HepG2 (cell line): ENCODE results near the gene YKT6. TPM values are rescaled to one million over a fixed set of nuclear protein-coding genes. Genes with fewer than 3 reads are reported as not detected.

ENCODE experiments used
- ATF2 ChIP-seq: sonication (generic); formaldehyde crosslinking; IDR thresholded peaks from 2 replicates; pipeline ENCODE4 v1.4.0; 2020; ENCODE audit warnings: missing genetic modification reagents
- ELF1 ChIP-seq: sonication (generic); formaldehyde crosslinking; IDR thresholded peaks from 2 replicates; pipeline ENCODE4 v1.4.0; 2020; ENCODE audit warnings: missing genetic modification reagents
- ETV5 ChIP-seq: IDR thresholded peaks from 2 replicates; pipeline ENCODE4 v1.6.1; 2018; ENCODE audit warnings: missing biosample characterization, missing genetic modification reagents, inconsistent platforms, borderline replicate concordance
- HCFC1 ChIP-seq: fragments of 150-350 bp; IDR thresholded peaks from 2 replicates; pipeline ENCODE4 v1.6.1; 2014; ENCODE audit warnings: low read depth, low read length
- HNRNPL ChIP-seq: fragments of 200-400 bp; formaldehyde crosslinking; IDR thresholded peaks from 2 replicates; pipeline ENCODE4 v1.6.1; 2017; ENCODE audit warnings: mild to moderate bottlenecking, low read depth, low read length
- KDM4B ChIP-seq: sonication (generic); formaldehyde crosslinking; IDR thresholded peaks from 2 replicates; pipeline ENCODE4 v1.4.0; 2020; ENCODE audit warnings: missing genetic modification reagents
- MAX ChIP-seq: IDR thresholded peaks from 2 replicates; pipeline ENCODE4 v1.6.1; 2012; ENCODE audit warnings: inconsistent platforms
- NFKB2 ChIP-seq: sonication (generic); formaldehyde crosslinking; IDR thresholded peaks from 2 replicates; pipeline ENCODE4 v1.4.0; 2020; ENCODE audit warnings: missing genetic modification reagents, borderline replicate concordance
- POGZ ChIP-seq: sonication (generic); formaldehyde crosslinking; IDR thresholded peaks from 2 replicates; pipeline ENCODE4 v1.4.0; 2020; ENCODE audit warnings: mild to moderate bottlenecking, missing genetic modification reagents
- RBFOX2 ChIP-seq: fragments of 200-400 bp; formaldehyde crosslinking; IDR thresholded peaks from 2 replicates; pipeline ENCODE4 v1.6.1; 2017; ENCODE audit warnings: low read depth, mild to moderate bottlenecking, low read length
- RBM39 ChIP-seq: fragments of 200-400 bp; formaldehyde crosslinking; IDR thresholded peaks from one replicate; pipeline ENCODE4 v1.6.1; 2018; ENCODE audit warnings: antibody characterized with exemption, mild to moderate bottlenecking, low read depth, low read length; ENCODE audit not compliant: poor library complexity, severe bottlenecking
- REXO4 ChIP-seq: sonication (generic); formaldehyde crosslinking; IDR thresholded peaks from 2 replicates; pipeline ENCODE4 v1.8.0; 2022; ENCODE audit warnings: missing genetic modification reagents, mild to moderate bottlenecking, borderline replicate concordance
- RFX5 ChIP-seq: IDR thresholded peaks from 2 replicates; pipeline ENCODE4 v1.6.1; 2011; ENCODE audit warnings: low read depth, low read length, improper control_type of control experiment
- RXRA ChIP-seq: sonication (generic); formaldehyde crosslinking; IDR thresholded peaks from 2 replicates; pipeline ENCODE4 v1.5.1; 2020; ENCODE audit warnings: missing genetic modification reagents
- SP5 ChIP-seq: IDR thresholded peaks from 2 replicates; pipeline ENCODE4 v1.6.1; 2016; ENCODE audit warnings: low read depth, borderline replicate concordance
- TEAD3 ChIP-seq: optimal IDR thresholded peaks from 2 replicates; pipeline ENCODE3; 2016; ENCODE audit warnings: borderline replicate concordance
- ZNF430 ChIP-seq: sonication (generic); formaldehyde crosslinking; IDR thresholded peaks from 2 replicates; pipeline ENCODE4 v1.9.0; 2021; ENCODE audit warnings: mild to moderate bottlenecking, missing genetic modification reagents
- ZNF589 ChIP-seq: sonication (generic); formaldehyde crosslinking; conservative IDR thresholded peaks from 2 replicates; pipeline ENCODE4 v1.8.0; 2022; ENCODE audit warnings: mild to moderate bottlenecking, moderate library complexity, missing genetic modification reagents
- ZNF788 ChIP-seq: sonication (generic); formaldehyde crosslinking; IDR thresholded peaks from 2 replicates; pipeline ENCODE4 v1.5.0; 2020; ENCODE audit warnings: mild to moderate bottlenecking, missing genetic modification reagents, borderline replicate concordance
- polyA plus RNA-seq, 8 experiments: library from polyadenylated mRNA; depleted of rRNA in 3 of 8; stranded (reverse) in 7 of 8; unstranded in 1 of 8; fragments of >200 nt; fragmentation: Illumina TruSeq in 4 of 8; extraction: Trizol in 4 of 8; gene quantifications; 2 replicates each; pipeline versions ENCODE4 v1.2.1 to v1.2.3, GENCODE V29; 2011 to 2016; ENCODE audit warnings: low read depth in 4 of 8, missing spikeins in 1 of 8, mixed read lengths in 1 of 8; ENCODE audit not compliant: insufficient read depth in 1 of 8
- total RNA-seq, 5 experiments: library from RNA; depleted of rRNA; stranded (reverse); fragments of >200 nt; fragmentation: Illumina TruSeq; extraction: Trizol; gene quantifications; 2 replicates each; pipeline ENCODE4 v1.2.3, GENCODE V29; 2016; ENCODE audit warnings: low read depth in 1 of 5
- TF ChIP-seq, protein P1 (sequence below): IDR thresholded peaks from 2 replicates; pipeline ENCODE4 v1.6.1; 2016; ENCODE audit warnings: missing genetic modification reagents, missing compliant biosample characterization
- TF ChIP-seq, protein P2 (sequence below): sonication (generic); formaldehyde crosslinking; conservative IDR thresholded peaks from 2 replicates; pipeline ENCODE4 v1.4.0; 2020; ENCODE audit warnings: mild to moderate bottlenecking, missing genetic modification reagents, moderate library complexity
- TF ChIP-seq, protein P3 (sequence below): sonication (generic); formaldehyde crosslinking; IDR thresholded peaks from 2 replicates; pipeline ENCODE4 v1.5.0; 2020; ENCODE audit warnings: mild to moderate bottlenecking, missing genetic modification reagents

YKT6 gene
- total and polyA plus RNA-seq, 2 of the 13 experiments (the other 11 are each of a cell fraction or from before 2014, with no cell fraction given) = 52.2 to 60.3 TPM

- TF ChIP-seq, protein P1, sequence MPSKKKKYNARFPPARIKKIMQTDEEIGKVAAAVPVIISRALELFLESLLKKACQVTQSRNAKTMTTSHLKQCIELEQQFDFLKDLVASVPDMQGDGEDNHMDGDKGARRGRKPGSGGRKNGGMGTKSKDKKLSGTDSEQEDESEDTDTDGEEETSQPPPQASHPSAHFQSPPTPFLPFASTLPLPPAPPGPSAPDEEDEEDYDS (CRISPR knock-in tag) = peak; percentile 73
- TF ChIP-seq POGZ (CRISPR knock-in tag) = peak; percentile 79
- peak; percentile 65; the same call in 1 of the 2 replicates for TF ChIP-seq KDM4B
- 0 out of 2 replicates have a peak, but pooled peaks have one; percentile 23 for TF ChIP-seq HNRNPL
- peak; percentile 20; the same call in 1 of the 2 replicates for TF ChIP-seq RXRA (CRISPR knock-in tag)
- peak; percentile 90 for TF ChIP-seq RBFOX2
- peak; percentile 88 for TF ChIP-seq MAX
- TF ChIP-seq ETV5 = peak; percentile 83
- peak; percentile 67 for TF ChIP-seq HCFC1
- 0 out of 2 replicates have a peak, but pooled peaks have one; percentile 28 for TF ChIP-seq RFX5
- TF ChIP-seq, protein P2, sequence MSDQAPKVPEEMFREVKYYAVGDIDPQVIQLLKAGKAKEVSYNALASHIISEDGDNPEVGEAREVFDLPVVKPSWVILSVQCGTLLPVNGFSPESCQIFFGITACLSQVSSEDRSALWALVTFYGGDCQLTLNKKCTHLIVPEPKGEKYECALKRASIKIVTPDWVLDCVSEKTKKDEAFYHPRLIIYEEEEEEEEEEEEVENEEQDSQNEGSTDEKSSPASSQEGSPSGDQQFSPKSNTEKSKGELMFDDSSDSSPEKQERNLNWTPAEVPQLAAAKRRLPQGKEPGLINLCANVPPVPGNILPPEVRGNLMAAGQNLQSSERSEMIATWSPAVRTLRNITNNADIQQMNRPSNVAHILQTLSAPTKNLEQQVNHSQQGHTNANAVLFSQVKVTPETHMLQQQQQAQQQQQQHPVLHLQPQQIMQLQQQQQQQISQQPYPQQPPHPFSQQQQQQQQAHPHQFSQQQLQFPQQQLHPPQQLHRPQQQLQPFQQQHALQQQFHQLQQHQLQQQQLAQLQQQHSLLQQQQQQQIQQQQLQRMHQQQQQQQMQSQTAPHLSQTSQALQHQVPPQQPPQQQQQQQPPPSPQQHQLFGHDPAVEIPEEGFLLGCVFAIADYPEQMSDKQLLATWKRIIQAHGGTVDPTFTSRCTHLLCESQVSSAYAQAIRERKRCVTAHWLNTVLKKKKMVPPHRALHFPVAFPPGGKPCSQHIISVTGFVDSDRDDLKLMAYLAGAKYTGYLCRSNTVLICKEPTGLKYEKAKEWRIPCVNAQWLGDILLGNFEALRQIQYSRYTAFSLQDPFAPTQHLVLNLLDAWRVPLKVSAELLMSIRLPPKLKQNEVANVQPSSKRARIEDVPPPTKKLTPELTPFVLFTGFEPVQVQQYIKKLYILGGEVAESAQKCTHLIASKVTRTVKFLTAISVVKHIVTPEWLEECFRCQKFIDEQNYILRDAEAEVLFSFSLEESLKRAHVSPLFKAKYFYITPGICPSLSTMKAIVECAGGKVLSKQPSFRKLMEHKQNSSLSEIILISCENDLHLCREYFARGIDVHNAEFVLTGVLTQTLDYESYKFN (CRISPR knock-in tag) = peak; percentile 56
- TF ChIP-seq ZNF430 (CRISPR knock-in tag) = 0 out of 2 replicates have a peak, but pooled peaks have one; percentile 25
- peak; percentile 74 for TF ChIP-seq RBM39
- TF ChIP-seq REXO4 (CRISPR knock-in tag) = no peak
- peak; percentile 86; the same call in 1 of the 2 replicates for TF ChIP-seq ZNF788
- TF ChIP-seq ATF2 (CRISPR knock-in tag) = peak; percentile 59; the same call in 1 of the 2 replicates
- peak; percentile 86 for TF ChIP-seq SP5 (CRISPR knock-in tag)
- TF ChIP-seq, protein P3, sequence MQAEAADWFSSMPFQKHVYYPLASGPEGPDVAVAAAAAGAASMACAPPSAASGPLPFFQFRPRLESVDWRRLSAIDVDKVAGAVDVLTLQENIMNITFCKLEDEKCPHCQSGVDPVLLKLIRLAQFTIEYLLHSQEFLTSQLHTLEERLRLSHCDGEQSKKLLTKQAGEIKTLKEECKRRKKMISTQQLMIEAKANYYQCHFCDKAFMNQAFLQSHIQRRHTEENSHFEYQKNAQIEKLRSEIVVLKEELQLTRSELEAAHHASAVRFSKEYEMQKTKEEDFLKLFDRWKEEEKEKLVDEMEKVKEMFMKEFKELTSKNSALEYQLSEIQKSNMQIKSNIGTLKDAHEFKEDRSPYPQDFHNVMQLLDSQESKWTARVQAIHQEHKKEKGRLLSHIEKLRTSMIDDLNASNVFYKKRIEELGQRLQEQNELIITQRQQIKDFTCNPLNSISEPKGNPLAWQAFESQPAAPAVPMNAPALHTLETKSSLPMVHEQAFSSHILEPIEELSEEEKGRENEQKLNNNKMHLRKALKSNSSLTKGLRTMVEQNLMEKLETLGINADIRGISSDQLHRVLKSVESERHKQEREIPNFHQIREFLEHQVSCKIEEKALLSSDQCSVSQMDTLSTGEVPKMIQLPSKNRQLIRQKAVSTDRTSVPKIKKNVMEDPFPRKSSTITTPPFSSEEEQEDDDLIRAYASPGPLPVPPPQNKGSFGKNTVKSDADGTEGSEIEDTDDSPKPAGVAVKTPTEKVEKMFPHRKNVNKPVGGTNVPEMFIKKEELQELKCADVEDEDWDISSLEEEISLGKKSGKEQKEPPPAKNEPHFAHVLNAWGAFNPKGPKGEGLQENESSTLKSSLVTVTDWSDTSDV (CRISPR knock-in tag) = no peak
- TF ChIP-seq ELF1 = peak; percentile 95
- TF ChIP-seq TEAD3 (CRISPR knock-in tag) = peak; percentile 60
- peak; percentile 45; the same call in 1 of the 2 replicates for TF ChIP-seq ZNF589 (CRISPR knock-in tag)
- peak; percentile 45; the same call in 1 of the 2 replicates for TF ChIP-seq NFKB2
Measured at GRCh38 chr7:44200699-44201461, at the start of gene YKT6 (continued).
